Measurements from ENCODE around the gene MEN1.

MEN1 gene

DNA sequence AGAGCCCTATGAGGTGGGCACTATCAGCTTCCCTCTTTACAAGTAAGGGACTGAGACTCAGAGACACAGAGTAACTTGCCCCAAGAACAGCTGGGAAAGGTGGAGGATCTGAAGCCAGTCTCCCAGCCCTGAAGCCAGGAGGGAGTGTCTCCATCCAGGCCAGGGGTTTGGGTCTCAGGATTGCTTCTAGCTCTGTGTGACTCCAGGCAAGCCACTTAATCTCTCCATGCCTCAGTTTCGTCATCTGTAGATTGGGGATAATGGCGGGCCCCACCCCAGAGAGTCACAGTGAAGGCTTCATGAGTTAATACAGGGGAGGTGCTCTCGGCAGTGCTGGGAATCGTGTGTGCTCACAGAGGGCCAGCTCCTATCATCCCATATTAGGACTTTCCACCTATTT, 17.9 kb downstream of the MEN1 start:
- DNase-seq (ENCODE audit: extremely low spot score) = no peak
- CTCF ChIA-PET = no interaction called here

DNA sequence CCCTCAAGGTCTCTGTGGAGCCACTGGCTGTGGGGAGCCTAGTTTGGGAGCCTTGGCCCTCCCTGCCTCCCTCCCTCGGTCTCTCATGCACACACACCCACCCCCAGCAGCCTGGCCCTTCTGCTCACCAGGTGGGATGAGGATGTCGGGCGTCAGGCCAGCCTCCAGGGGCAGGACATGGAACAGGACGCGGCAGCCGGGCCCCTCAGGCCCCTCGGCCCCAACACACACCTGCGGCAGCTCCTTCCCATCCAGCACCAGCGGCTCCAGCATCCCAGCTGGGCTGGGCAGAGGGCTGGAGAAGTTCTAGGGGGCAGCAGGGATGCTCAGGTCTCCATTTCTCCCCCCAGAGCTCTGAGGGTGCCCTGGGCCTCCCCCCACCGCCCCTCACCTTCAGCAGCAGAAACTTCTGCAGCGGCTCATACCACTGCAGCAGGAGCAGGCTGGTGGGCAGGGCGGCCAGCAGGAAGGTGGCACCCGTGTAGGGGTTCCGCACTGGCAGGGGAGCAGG, 18.5 kb downstream of the MEN1 start:
- ChIA-PET CTCF (no interaction called here), POLR2A (interaction anchor here (1.4 kb wide), 1 partner anchor 13 kb away, joined by 6 read pairs; no protein-coding TSS in a partner anchor)
- DNase-seq (ENCODE audit: extremely low spot score) = no peak
- no peak for TF ChIP-seq L3MBTL2 (conservative IDR thresholded peaks at IDR 0.05)
- TF ChIP-seq TARDBP (IDR thresholded peaks at IDR 0.05) = no peak
- no peak for TF ChIP-seq CTBP1 (IDR thresholded peaks at IDR 0.05; ENCODE audit: borderline replicate concordance)

More for the DNA sequence above, 17.9 kb downstream of the MEN1 start:
- TF ChIP-seq SP1 (IDR thresholded peaks at IDR 0.05) (no peak), FOXK2 (IDR thresholded peaks at IDR 0.05) (no peak), FOXA1 (IDR thresholded peaks at IDR 0.05) (no peak), HDGF (IDR thresholded peaks at IDR 0.05; ENCODE audit: borderline replicate concordance) (no peak), ZNF384 (IDR thresholded peaks at IDR 0.05) (no peak), BHLHE40 (IDR thresholded peaks at IDR 0.05; ENCODE audit: borderline replicate concordance) (no peak), L3MBTL2 (conservative IDR thresholded peaks at IDR 0.05) (no peak), ARNT (IDR thresholded peaks at IDR 0.05) (no peak), LEF1 (IDR thresholded peaks at IDR 0.05; ENCODE audit: borderline replicate concordance) (no peak), ELF4 (IDR thresholded peaks at IDR 0.05) (no peak), NFRKB (IDR thresholded peaks at IDR 0.05) (no peak), FOXM1 (IDR thresholded peaks at IDR 0.05; ENCODE audit: borderline replicate concordance) (no peak), SUZ12 (IDR thresholded peaks at IDR 0.05) (no peak), TARDBP (IDR thresholded peaks at IDR 0.05) (no peak), CTBP1 (IDR thresholded peaks at IDR 0.05; ENCODE audit: borderline replicate concordance) (no peak)
- TF ChIP-seq, protein P1, sequence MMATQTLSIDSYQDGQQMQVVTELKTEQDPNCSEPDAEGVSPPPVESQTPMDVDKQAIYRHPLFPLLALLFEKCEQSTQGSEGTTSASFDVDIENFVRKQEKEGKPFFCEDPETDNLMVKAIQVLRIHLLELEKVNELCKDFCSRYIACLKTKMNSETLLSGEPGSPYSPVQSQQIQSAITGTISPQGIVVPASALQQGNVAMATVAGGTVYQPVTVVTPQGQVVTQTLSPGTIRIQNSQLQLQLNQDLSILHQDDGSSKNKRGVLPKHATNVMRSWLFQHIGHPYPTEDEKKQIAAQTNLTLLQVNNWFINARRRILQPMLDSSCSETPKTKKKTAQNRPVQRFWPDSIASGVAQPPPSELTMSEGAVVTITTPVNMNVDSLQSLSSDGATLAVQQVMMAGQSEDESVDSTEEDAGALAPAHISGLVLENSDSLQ (IDR thresholded peaks at IDR 0.05) = no peak
- POLR2A ChIA-PET = interaction anchor here (1.4 kb wide), 1 partner anchor 14 kb away, joined by 6 read pairs; no protein-coding TSS in a partner anchor

DNA sequence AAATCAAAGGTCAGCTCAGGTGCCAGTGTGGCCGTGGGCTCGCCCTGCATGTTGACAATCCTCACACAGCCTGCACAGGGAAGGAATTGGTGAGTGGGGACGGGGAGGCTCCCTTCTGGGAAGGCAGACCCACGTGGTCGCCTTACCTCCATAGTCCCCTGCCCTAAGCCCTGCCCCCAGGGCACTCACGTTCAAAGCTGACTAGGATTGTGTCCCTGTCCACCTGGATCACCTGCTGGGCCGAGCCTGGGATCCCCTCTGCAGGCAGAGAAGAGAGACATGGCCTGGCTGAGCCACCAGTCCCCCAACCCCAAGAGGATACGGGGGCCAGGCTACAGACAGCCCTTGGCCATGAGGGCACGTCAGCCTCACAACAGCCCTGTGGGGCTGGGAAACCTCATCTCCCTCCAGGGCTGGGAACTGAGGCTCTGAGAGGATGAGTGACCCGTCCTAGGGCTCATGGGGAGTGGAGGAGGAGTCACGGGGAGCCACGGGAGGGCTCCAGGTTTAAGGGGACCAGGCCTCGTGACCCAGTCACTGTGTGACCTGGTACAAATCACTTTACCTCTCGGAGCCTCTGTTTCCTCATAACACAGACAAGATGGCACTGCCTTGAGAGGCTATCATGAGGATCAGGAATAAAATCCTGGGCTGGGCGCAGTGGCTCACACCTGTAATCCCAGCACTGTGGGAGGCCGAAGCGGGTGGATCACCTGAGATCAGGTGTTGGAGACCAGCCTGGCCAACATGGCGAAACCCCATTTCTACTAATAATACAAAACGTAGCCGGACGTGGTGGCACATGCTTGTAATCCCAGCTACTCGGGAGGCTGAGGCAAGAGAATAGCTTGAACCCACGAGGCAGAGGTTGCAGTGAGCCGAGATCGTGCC, 19.9 kb downstream of the MEN1 start:
- DNase-seq (ENCODE audit: extremely low spot score) = no peak
- ChIA-PET POLR2A (no interaction called here), CTCF (interaction anchor here (0.6 kb wide), 1 partner anchor 104 kb away, joined by 3 read pairs; no protein-coding TSS in a partner anchor)
- TF ChIP-seq, protein P1 (IDR thresholded peaks at IDR 0.05) = no peak
- TF ChIP-seq ARNT (IDR thresholded peaks at IDR 0.05) (no peak), CTBP1 (IDR thresholded peaks at IDR 0.05; ENCODE audit: borderline replicate concordance) (no peak), HDGF (IDR thresholded peaks at IDR 0.05; ENCODE audit: borderline replicate concordance) (no peak), SP1 (IDR thresholded peaks at IDR 0.05) (no peak), ZNF384 (IDR thresholded peaks at IDR 0.05) (no peak), BHLHE40 (IDR thresholded peaks at IDR 0.05; ENCODE audit: borderline replicate concordance) (no peak), TARDBP (IDR thresholded peaks at IDR 0.05) (no peak), L3MBTL2 (conservative IDR thresholded peaks at IDR 0.05) (no peak), FOXK2 (IDR thresholded peaks at IDR 0.05) (no peak), NFRKB (IDR thresholded peaks at IDR 0.05) (no peak), SUZ12 (IDR thresholded peaks at IDR 0.05) (no peak), FOXA1 (IDR thresholded peaks at IDR 0.05) (no peak), FOXM1 (IDR thresholded peaks at IDR 0.05; ENCODE audit: borderline replicate concordance) (no peak), ELF4 (IDR thresholded peaks at IDR 0.05) (no peak), LEF1 (IDR thresholded peaks at IDR 0.05; ENCODE audit: borderline replicate concordance) (no peak)

DNA sequence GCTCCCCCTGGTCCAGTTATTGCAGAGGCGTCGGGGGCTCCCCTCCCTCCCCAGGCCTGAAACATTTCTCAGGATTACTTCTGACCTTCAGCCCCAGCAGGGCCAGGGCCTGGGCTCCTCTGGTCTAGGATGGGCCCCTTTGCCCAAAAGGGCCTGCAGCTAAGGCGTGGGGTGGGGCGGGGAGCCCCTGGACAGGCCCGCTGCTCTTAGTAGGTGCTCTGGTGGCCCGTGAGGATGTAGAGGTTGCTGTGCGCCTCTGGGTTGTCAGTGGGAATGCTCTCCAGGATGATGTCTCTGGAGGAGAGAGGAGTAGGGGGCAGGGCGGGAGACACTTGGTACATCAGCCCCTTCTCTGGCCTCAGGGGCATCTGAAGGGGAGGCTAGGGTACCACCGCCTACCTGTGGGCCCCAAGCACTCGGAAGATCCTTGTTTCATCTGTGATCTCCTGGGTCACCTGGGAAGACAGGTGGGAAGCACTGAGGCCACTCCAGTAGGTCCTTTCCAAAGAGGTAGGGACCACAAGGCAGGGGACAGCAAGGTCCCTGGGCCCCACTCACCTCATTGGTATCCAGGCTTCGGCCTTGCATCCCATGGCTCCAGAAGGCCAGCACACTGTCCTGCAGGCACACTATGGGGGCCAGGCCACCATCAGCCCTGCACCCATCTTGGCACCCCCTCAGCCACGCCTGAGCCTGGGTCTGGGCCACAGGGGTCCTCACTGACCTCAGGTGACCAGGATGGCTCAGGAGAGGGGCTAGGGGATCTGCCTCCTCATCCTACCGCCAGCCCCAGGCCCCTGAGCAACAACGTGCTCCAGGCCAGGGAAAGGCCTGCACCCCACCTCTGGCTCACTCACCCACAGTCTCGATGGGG, 20.8 kb downstream of the MEN1 start:
- no peak for DNase-seq (ENCODE audit: extremely low spot score)
- TF ChIP-seq TARDBP (IDR thresholded peaks at IDR 0.05) = no peak
- no peak for TF ChIP-seq ZNF384 (IDR thresholded peaks at IDR 0.05)
- TF ChIP-seq FOXK2 (IDR thresholded peaks at IDR 0.05) = no peak
- no peak for TF ChIP-seq L3MBTL2 (conservative IDR thresholded peaks at IDR 0.05)
- TF ChIP-seq, protein P1 (IDR thresholded peaks at IDR 0.05) = no peak
- no peak for TF ChIP-seq SP1 (IDR thresholded peaks at IDR 0.05)
- no peak for TF ChIP-seq NFRKB (IDR thresholded peaks at IDR 0.05)
- no peak for TF ChIP-seq FOXM1 (IDR thresholded peaks at IDR 0.05; ENCODE audit: borderline replicate concordance)
- no peak for TF ChIP-seq LEF1 (IDR thresholded peaks at IDR 0.05; ENCODE audit: borderline replicate concordance)
- TF ChIP-seq HDGF (IDR thresholded peaks at IDR 0.05; ENCODE audit: borderline replicate concordance) = no peak
- TF ChIP-seq FOXA1 (IDR thresholded peaks at IDR 0.05) = no peak
- no peak for TF ChIP-seq ELF4 (IDR thresholded peaks at IDR 0.05)
- TF ChIP-seq SUZ12 (IDR thresholded peaks at IDR 0.05) = no peak
- TF ChIP-seq ARNT (IDR thresholded peaks at IDR 0.05) = no peak
- TF ChIP-seq BHLHE40 (IDR thresholded peaks at IDR 0.05; ENCODE audit: borderline replicate concordance) = no peak
- ChIA-PET POLR2A (interaction anchor here (0.9 kb wide), 1 partner anchor 11 kb away, joined by 4 read pairs; no protein-coding TSS in a partner anchor), CTCF (no interaction called here)
